Glomerular visceral epithelial cell (primary cell): Measurements from ENCODE around the gene DIPK1B.

ENCODE experiments used
- DNase-seq: peaks from one replicate; pipeline ENCODE4 v3.0.0-alpha.2; 2016; ENCODE audit errors: extremely low spot score

Gene DIPK1B

GRCh38 chr9:136673088-136673974, 39.0 kb upstream of the DIPK1B start:
- no peak for DNase-seq

GRCh38 chr9:136673975-136674785, 38.2 kb upstream of the DIPK1B start:
- no peak for DNase-seq

GRCh38 chr9:136674786-136675349, 37.5 kb upstream of the DIPK1B start:
- DNase-seq, result no peak

GRCh38 chr9:136675477-136676296, 36.7 kb upstream of the DIPK1B start:
- DNase-seq, result no peak

GRCh38 chr9:136676297-136676794, 36.0 kb upstream of the DIPK1B start:
- DNase-seq, result no peak

GRCh38 chr9:136676920-136677686, 35.3 kb upstream of the DIPK1B start:
- no peak for DNase-seq

GRCh38 chr9:136678034-136678433, 34.3 kb upstream of the DIPK1B start:
- no peak for DNase-seq

GRCh38 chr9:136678624-136679023, 33.7 kb upstream of the DIPK1B start:
- no peak for DNase-seq

- no peak for DNase-seq
Measured at GRCh38 chr9:136679431-136679941, 32.9 kb upstream of the DIPK1B start.

- DNase-seq, result no peak
Measured at GRCh38 chr9:136681029-136681428, 31.3 kb upstream of the DIPK1B start.

- no peak for DNase-seq
Measured at GRCh38 chr9:136681945-136682699, 30.2 kb upstream of the DIPK1B start.

GRCh38 chr9:136682710-136683109, 29.7 kb upstream of the DIPK1B start:
- no peak for DNase-seq

GRCh38 chr9:136683173-136683745, 29.1 kb upstream of the DIPK1B start:
- DNase-seq, result no peak

GRCh38 chr9:136683755-136684154, 28.6 kb upstream of the DIPK1B start:
- DNase-seq, result no peak

- DNase-seq, result no peak
Measured at GRCh38 chr9:136684339-136684738, 28.0 kb upstream of the DIPK1B start.

- no peak for DNase-seq
Measured at GRCh38 chr9:136684799-136685198, 27.6 kb upstream of the DIPK1B start.

- no peak for DNase-seq
Measured at GRCh38 chr9:136685216-136685615, 27.2 kb upstream of the DIPK1B start.

GRCh38 chr9:136685790-136686533, 26.4 kb upstream of the DIPK1B start:
- DNase-seq, result no peak

- DNase-seq, result no peak
Measured at GRCh38 chr9:136686534-136686793, 25.9 kb upstream of the DIPK1B start.
